HG03575 (cell line): ENCODE measurements around the gene MB.

Experiments used
- ATAC-seq: cut with Tn5 transposase; IDR thresholded peaks from one replicate; pipeline ENCODE4 v1.9.1; 2021; ENCODE audit not compliant: unreplicated experiment, insufficient number of reproducible peaks, low FRiP score; ENCODE audit errors: extremely low read depth

Gene MB

DNA sequence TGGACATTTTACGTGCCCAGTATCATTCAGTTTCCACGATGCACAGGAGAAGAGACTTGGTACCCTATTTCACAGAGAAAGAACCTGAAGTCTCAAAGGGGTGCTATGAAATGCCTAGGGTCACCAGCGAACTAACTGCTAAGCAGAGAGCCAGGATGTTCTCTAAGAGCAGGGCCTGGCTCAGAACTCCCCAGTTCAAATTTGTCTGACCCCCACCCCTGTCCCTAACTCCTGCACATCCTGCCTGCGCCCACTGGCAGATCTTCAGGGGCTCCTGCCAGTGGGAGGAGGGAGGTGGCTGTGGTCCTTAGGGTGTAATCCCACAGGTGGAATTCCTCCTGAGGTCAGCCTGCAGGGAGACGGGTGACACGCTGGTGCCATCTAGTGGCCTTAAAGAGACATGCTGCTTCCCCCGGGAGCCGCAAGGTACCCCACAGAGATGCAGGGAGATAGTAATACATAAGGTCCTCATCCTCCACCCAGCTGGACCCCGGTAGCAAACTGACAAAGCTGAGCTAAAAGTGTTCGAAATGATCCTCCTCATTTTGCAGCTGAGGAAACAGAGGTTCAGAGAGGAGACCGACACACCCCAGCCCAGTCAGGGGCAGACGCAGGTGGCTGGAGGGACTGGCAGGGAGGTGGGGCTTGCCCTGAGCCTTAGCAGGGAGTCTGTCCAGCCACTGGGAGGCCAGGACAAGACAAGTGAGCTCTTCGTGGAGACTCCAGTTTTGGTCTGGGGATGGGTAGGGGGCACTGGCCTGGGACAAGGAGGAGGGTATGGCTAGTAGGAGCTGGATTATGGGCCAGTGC lies 34.1 kb downstream of the MB start:
- no peak for ATAC-seq

DNA sequence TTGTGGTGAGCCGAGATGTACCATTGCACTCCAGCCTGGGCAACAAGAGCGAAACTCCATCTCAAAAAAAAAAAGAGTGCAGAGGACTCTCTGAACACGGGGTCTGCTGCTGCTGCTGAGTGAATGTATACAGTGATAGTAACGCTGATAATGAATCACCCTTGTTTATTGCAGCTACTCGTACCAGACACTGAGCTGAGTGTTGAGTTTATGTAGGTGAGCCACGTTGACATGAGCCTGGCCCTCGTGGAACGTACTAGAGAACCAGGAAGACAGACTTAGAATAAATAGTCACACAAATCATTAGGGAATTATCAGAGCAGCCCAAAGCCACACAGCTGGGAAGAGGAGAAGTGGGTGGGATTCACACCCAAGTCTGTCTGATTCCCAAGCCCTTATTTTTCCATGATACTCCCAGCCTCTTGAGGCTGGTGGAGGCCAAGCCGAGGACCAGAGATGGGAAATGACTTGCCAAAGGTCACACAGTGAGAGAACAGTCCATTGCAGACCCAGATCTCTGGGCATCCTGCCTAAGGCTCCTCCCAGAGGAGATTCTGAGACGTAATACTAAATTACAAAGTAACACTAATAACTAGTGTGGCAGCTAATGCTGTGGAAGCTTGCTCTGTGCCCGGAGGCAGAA lies 34.8 kb downstream of the MB start:
- no peak for ATAC-seq

DNA sequence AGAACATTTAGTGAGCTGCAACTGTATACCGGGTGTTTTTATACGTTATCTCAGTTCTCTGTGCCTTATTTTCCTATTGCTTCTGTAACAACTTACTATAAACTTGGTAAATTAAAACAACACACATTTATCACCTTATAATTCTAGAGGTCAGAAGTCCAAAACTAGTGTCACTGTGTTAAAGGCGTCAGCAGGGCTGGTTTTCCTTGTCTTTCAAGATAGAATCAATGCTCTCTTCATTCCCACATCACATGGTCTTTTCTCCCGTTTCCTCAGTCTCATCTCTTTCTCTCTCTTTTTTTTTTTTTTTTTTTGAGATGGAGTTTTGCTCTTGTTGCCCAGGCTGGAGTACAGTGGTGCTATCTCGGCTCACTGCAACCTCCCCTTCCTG lies 36.1 kb downstream of the MB start:
- ATAC-seq, result no peak

DNA sequence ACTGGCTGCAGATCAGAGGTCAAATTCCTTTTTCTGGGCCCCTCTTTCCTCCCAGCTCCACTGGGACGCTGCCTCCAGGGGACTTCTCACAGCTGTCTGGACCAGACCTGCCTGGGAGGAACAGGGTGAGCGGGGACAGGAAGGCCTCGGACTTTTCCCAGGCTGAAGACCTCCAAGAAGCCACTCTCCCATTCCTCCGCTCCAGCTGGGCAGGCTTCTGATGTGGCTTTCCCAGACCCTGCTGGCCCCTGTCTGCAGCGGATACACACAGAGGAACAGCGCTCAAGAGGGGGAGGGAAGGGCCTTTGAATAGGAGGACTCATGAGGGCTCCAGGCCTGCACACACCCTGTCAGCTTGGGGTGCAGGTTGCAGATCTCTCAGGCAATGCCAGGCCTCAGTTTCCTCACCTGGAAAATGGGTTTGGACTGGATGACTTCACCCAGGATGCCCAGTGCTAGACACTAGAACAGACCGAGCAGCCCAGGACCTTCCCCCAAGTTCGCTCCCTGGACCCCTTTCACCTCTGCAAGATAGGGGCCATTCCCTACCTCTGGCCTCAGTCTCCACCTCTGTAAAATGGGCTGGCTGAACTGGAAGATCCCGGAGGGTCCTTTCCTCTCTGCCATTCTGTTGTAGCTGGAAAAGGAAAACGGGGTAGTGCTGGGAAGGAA lies 36.6 kb downstream of the MB start:
- no peak for ATAC-seq

DNA sequence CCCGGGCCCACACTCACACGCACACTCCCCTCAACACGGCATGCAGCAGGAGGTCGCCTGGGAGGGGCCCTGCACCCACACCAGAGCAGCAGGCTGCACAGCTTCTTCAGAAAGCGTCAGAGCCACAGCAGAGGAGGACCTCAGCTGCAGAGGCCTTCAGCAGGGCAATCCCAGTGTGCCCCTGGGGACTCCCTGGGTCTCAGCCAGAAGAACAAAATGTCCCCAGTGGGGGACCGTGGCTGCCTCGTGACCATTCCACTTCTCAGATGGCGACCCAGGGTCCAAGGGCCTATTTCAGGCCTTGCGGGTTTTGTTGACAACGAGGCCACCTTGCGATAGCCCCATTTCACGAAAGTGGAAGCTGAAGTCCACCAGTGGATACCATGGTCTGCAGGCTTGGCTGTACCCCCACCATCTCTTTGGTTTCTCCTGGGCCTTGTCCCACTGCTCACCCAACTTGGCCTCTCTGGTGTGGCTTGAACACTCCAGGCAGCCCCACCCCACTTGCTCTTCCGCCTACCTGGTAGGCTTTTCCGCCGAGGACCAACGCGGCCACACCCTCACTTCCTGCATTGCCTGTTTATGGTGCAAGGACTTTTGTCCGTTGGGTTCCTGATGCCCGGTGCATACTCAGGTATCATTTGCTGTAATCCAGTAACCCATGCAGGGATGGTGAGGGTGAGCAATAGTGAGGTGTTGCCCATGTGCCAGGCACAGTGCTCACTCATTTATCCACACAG lies 38.1 kb downstream of the MB start:
- no peak for ATAC-seq

DNA sequence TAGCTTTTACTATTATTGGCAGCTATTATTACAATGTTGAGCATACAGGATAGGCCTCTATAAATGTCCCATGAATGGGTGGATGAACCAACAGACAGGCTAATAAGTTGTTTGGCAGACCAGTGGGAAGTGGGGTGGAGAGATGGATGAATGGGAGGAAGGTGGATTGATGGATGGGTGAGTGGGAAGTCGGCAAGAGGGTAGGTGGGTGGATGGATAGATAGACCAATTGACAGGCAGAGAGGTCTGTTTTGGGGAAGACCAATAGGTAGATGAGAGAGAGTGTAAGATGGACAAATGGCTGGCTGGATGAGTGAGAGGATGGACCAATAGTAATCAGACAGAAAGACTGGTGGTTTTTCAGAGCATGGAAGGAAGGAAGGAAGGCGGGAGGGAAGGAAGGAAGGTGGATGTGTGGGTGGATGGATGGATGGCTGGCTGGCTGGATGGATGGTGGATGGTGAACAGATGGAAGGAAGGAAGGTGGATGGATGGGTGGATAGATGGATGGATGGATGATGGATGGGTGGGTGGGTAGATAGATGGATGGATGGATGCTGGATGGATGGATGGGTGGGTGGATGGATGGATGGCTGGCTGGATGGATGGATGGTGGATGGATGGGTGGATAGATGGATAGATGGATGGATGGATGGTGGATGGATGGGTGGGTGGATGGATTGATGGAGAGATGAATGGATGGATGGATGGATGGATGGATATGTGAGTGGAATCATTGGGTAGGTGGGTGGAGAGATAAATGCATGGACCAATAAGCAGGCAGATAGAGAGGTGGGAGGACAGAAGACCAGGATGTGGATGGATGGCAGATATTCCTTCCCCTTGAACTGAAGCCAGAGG lies 39.1 kb downstream of the MB start:
- ATAC-seq, result no peak

DNA sequence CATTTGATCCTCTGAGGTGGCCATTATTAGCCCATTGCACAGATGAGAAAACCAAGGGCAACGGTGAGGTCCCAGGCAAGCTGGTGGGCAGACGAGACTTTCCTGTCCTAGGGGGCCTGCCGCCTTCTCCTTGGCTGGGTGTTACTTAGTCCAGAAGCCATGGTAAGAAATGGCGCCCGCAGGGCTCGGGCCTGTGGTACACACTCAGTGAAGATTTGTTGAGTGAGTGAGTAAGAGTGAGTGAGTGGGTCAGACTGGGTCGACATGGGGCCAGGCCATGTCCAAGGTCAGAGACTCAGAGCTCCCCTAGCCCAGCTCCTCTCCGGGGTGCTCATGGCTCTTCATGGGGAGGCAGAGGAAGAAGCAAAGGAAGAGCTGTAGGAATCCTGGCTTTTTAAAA lies 40.5 kb downstream of the MB start:
- ATAC-seq, result no peak

DNA sequence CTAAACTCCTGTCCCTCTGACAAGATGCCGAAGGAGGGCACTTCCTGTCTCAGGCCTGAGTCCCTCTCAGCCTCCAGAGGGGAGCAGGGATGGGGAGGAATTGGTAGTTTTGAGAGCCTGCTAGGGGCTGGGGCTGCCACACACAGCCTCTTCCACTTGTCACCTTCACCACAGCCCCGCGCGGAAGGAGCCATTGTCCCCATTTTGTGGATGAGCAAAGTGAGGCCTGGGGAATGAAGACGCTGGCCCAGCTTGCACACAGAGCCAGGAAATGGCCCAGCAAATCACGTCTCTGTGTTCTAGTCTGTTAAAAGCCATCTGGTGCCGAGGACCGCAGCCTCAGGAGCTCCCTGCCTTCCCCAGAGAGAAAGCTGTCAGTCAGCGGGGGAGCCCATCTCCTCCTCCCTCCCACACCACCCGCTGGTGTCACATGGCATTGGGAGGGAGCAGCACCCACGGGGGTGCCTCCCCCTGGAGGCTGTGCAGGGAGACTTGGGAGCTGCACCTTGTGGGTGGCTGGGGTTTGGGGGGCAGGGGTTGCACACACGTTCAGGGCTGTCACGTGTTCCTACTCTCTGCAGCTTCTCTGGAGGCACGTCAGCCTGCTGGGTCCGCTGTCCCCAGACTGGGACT lies 41.9 kb downstream of the MB start:
- no peak for ATAC-seq

DNA sequence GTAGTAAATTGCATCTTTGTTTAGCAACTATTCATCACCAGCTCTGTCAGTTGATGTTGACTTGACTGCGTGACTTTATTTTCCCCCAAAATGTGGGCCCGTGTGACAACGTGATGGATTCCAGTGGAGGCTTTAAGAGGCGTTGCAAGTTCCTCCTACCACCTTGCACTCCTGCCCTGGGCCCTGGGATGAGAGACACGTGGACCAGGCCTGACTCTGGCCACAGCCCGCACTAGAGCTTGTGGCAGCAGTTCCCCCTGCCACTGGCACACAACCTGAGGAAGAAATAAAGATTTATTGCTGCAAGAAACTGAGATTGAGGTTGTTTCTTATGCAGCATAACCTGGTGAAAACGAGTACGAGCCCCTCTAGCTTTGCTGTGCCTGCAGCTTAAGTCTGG lies 44.6 kb downstream of the MB start:
- ATAC-seq, result no peak

DNA sequence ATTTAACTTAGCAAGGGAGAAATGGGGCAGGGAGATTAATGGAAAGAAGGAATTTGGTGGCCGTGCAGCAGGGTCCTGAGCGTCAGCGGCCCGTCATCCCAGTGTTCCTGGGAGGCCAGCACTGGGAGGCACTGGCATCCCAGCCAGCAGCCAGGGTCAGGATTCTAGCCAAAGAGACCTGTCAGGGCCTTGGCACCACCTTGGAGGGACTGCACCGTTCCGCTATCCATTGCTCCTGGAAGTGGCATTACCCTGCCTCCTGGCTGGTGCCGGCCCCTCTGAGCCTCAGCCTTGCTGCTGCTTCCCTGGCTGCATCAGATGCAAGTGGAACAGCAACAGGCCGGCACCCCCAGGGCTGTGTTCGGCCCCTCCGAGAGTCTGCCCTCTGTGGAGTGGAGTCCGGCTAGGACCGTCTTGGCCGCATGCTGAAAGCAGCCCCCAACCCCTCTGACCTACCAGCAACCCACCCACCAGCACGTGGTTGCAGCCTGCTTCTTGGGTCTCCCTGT lies 46.4 kb downstream of the MB start:
- no peak for ATAC-seq

DNA sequence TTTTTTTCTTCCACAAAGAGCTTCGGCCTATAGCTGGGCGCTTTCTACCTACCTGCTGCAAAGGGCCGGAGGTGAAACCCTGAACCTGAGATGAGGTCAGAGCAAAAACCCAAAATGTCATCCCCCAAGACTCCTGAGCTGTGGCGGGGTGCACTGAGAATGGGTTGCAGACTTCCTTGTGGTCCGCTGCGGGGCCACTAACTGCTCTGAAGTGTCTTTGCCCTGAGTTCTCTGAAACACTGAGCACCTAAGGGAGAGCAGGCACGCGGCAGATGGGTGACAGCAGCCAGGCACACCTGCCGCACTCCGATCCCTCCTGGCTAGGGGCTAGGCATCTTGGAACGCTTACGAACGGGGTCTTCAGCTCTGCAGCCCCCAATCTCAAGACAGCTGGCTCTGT lies 47.2 kb downstream of the MB start:
- ATAC-seq, result no peak

DNA sequence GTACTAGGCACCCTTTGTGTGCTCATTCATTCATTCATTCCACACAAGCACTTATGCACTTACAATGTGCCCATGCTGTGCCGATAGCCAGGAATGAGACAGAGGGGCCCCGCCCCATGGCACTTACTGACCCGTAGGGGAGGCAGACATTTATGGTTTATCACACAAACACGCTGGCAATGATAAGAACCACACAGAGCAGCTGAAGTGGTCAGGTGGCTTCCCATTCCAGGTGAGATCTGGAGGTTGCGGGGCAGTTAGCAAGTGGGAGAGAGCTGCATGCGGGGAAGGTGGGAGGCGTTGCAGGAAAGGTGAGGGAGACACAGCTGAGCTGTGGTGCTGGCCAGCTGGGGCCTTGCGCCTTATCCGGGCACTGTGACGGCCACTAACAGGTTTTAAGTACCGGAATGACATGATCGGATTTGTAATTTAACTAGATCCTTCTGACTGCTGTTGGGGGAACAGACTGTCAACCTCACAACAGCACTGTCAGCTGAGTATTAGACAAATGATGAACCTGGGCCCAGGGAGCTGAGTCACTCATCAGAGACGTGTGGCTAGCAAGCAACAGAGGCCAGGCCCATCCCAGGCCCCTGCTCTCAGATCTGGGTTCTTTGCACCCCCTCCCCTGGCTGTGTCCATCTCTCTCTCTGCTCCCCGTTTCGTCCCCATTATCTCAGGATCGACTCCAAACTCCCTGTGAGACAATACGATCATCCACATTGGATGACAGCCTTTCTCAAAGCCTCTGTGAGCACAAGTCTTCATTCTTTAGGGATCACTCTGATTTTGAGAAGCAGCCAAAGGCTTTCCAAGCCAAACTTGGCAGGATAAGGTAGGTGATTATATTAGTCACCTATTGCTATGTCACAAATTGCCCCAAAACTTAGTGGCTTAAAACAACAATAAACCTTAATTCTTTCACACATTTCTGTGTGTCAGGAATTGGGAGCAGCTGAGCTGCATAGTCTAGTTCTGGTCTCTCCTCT lies 48.1 kb downstream of the MB start:
- no peak for ATAC-seq

DNA sequence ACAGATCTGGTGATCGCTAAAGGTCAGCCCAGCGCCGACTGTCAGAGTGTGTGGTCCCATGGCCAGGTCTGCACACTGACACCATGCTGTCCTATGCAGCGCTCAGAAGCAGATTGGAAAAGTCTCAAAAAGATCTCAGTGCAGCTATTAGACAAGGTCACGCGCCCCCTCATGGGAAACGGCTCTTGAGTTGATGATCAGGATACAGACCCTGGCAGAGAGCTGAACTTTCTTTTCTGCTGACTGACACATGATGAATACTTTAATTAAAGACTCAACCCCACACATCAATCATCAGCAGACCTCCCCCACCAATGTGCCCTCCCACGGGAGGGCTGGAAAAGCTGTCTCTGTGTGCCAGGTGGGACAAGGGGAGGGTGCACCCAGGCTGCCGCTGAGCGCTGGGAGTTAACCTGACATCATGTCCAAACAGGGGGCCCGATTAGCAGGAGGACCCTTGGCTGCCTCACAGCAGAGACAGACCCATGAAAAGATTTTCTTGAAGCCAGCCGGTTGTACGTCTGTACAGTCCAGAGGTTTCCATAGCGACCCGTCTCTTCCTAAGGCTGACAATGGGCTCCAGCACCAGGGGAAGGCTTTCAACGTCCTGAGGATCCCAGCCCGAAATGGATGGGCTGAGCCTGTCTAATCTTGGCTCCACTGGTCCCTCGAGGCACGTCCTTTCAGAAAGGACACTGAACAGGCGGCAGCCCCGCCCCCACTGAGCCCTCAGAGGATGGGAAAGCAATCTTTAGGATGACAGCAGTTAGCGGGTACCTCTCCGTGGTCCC lies 49.6 kb downstream of the MB start:
- ATAC-seq, result no peak

DNA sequence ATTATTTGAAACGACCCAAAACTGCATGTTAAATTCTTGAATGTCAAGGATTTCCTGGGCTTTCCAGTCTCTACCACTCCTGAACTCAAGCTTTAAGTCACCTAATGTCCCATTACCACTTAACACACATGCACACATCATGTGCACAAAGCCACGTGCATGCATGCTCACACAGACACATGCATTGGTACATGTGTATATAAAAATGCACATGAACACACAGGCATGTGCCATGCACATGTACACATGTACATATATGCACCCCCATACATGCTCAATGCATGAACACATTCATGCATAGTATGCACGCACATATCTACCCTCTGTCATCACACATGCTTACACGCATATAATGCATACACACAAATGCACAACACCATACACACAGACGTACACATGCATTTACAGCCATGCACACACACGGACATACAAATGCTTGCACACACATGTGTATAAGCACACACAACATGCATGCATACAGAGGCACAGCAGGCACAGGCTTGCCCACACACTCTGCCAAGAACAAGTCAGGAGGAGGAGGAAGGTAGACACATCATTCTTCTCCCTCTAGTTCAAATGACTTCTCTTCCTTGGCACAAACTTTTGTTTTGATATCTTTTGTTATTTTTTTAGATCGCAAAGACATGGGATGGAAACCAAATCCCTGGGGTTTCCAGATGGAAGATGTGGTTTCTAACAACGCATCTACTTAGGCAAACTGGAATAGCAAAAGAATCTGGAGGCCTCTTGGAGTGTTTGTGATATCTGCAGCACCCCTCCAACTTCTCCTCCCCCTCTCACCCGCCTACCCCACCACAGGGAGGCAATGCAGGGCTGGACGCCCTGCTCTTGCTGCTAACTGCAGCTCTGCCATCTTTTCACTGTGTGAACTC lies 51.9 kb downstream of the MB start:
- no peak for ATAC-seq

DNA sequence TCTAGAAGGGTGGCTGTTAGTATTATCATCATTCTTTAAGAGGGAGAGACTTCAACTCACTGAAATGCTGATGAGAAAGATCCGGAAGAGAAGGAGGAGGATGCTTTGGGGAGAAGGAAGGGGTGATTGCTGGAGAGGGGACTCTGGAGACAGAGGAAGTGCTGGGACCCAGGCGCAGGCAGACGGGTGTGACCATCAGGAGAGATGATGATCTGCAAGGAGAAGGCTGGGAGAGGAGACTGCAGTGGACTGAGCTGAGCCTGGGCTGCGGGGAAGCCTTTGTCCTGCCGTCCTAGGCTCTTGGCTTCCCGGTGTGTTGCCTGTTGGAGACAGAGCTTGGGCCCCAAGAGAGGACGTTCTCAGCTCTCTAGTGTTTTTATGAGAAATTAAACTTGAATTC lies 53.9 kb downstream of the MB start:
- ATAC-seq, result no peak
